ENCODE data around the gene TRIM49D2.
"Not testable (repeated sequence)": the region's sequence is repeated elsewhere in the genome, so short reads cannot be mapped to it uniquely, and the experiment has no call there.

The TRIM49D2 gene, protein sequence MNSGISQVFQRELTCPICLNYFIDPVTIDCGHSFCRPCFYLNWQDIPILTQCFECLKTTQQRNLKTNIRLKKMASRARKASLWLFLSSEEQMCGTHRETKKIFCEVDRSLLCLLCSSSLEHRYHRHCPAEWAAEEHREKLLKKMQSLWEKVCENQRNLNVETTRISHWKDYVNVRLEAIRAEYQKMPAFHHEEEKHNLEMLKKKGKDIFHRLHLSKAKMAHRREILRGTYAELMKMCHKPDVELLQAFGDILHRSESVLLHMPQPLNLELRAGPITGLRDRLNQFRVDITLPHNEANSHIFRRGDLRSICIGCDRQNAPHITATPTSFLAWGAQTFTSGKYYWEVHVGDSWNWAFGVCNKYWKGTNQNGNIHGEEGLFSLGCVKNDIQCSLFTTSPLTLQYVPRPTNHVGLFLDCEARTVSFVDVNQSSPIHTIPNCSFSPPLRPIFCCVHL

DNA sequence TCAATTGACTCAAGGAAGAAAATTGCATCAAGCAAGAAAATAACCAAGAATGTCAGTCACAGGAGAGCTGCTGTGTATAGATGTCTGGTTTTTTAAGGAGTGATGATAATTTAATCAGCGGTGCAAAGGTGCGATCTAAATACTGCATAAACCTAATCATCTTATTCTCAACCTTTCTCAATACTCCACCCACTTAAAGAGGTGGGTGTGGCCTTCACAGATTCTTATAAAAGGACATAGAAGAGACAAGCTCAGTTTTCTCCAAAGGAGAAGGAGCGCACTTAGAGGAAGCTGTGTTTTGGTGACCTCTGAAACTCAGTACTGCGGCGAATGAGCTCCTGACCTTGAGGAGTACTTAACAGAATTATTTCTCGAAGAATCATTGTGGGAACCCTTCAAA, at the start of gene TRIM49D2:
TSS of gene TRIM49D2 (plus strand) at position 301 of the 400 bp plus-strand sequence. CDS start 2,698 bp downstream, outside the sequence.
- not testable (repeated sequence) for H3K9me3 ChIP-seq (ENCODE audit: control insufficient read depth in 1 of 2, low read length in 2 of 2); H3K27ac ChIP-seq (ENCODE audit: low read depth, low read length); H3K27me3 ChIP-seq (ENCODE audit: control insufficient read depth in 1 of 2, insufficient read depth in 2 of 2, low read length in 2 of 2); H3K4me1 ChIP-seq (ENCODE audit: control insufficient read depth in 1 of 2, insufficient read depth in 2 of 2, low read length in 2 of 2); H3K36me3 ChIP-seq (ENCODE audit: control insufficient read depth in 1 of 2, insufficient read depth in 2 of 2, low read length in 2 of 2); H3K4me3 ChIP-seq (ENCODE audit: low read depth in 1 of 2, low read length in 2 of 2); H3K9ac ChIP-seq (ENCODE audit: low read depth in 1 of 2, low read length in 2 of 2)

GRCh38 chr11:89877511-89877910, 46.4 kb upstream of the TRIM49D2 start:
- not testable (repeated sequence) for H3K9ac ChIP-seq (ENCODE audit: low read depth in 1 of 2, low read length in 2 of 2); H3K27me3 ChIP-seq (ENCODE audit: control insufficient read depth in 1 of 2, insufficient read depth in 2 of 2, low read length in 2 of 2)

GRCh38 chr11:89893245-89893644, 30.6 kb upstream of the TRIM49D2 start:
- not testable (repeated sequence) for H3K9me3 ChIP-seq (ENCODE audit: control insufficient read depth in 1 of 2, low read length in 2 of 2); H3K4me1 ChIP-seq (ENCODE audit: control insufficient read depth in 1 of 2, insufficient read depth in 2 of 2, low read length in 2 of 2); H3K27ac ChIP-seq (ENCODE audit: low read depth, low read length); H3K27me3 ChIP-seq (ENCODE audit: control insufficient read depth in 1 of 2, insufficient read depth in 2 of 2, low read length in 2 of 2); H3K36me3 ChIP-seq (ENCODE audit: control insufficient read depth in 1 of 2, insufficient read depth in 2 of 2, low read length in 2 of 2); H3K9ac ChIP-seq (ENCODE audit: low read depth in 1 of 2, low read length in 2 of 2); H3K4me3 ChIP-seq (ENCODE audit: low read depth in 1 of 2, low read length in 2 of 2)

More at GRCh38 chr11:89877511-89877910, 46.4 kb upstream of the TRIM49D2 start:
- not testable (repeated sequence) for H3K27ac ChIP-seq (ENCODE audit: low read depth, low read length); H3K4me1 ChIP-seq (ENCODE audit: control insufficient read depth in 1 of 2, insufficient read depth in 2 of 2, low read length in 2 of 2); H3K36me3 ChIP-seq (ENCODE audit: control insufficient read depth in 1 of 2, insufficient read depth in 2 of 2, low read length in 2 of 2); H3K4me3 ChIP-seq (ENCODE audit: low read depth in 1 of 2, low read length in 2 of 2); H3K9me3 ChIP-seq (ENCODE audit: control insufficient read depth in 1 of 2, low read length in 2 of 2)

DNA sequence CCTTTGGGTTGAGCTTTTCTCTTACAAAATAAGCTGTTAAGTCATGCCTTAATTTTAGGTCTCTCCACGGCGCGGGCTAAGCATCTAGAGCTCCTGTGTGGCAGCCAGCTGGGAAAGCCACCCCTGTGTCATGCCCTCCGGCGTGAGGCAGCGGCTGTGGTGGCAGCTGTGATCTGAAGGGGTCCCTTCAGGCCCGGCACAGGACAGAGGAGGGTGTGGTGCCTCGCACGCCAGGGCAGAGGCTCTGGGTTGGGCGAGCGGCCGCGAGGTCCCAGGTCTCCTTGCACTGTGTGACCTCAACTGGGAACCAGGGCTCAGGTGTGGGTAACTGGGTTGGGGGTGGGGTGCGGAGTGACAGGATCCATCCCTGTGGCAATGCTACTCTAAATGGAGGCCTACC, 23.1 kb upstream of the TRIM49D2 start:
- H3K27me3 ChIP-seq (ENCODE audit: control insufficient read depth in 1 of 2, insufficient read depth in 2 of 2, low read length in 2 of 2); H3K27ac ChIP-seq (ENCODE audit: low read depth, low read length); H3K9me3 ChIP-seq (ENCODE audit: control insufficient read depth in 1 of 2, low read length in 2 of 2); H3K9ac ChIP-seq (ENCODE audit: low read depth in 1 of 2, low read length in 2 of 2); H3K36me3 ChIP-seq (ENCODE audit: control insufficient read depth in 1 of 2, insufficient read depth in 2 of 2, low read length in 2 of 2); H3K4me1 ChIP-seq (ENCODE audit: control insufficient read depth in 1 of 2, insufficient read depth in 2 of 2, low read length in 2 of 2); H3K4me3 ChIP-seq (ENCODE audit: low read depth in 1 of 2, low read length in 2 of 2): not testable (repeated sequence)

DNA sequence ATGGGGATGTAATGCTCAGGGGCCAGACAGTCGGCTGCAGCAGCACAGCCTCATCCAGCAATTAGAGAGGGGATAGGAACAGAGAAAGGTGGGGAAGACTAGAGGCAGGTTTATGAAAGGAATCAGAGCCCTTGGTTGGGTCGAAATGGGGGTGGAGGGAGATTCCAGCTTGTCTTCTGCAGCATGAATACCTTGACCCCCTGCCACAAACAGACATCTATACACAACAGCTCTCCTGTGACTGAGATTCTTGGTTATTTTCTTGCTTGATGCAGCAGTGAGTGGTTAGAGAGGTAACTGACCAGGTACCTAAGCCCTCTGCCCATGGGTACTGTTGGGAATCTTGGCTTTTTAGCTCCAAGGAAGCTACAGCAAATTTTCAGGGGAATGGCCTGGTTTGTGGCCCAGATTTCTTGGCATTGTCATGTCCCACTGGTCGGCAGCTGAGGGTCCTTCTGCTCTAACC, 1.6 kb upstream of the TRIM49D2 start, which contains the start of gene TRIM49D1:
TSS of gene TRIM49D1 (minus strand) at position 51 of the 466 bp plus-strand sequence. CDS start 4,535 bp downstream, outside the sequence.
- Histone ChIP-seq H3K27ac (ENCODE audit: low read depth, low read length) (no peak within 1 kb of the TSS), H3K9me3 (ENCODE audit: control insufficient read depth in 1 of 2, low read length in 2 of 2) (no peaks in the 10 kb centered on the region), H3K4me3 (ENCODE audit: low read depth in 1 of 2, low read length in 2 of 2) (no peak within 1 kb of the TSS), H3K27me3 (ENCODE audit: control insufficient read depth in 1 of 2, insufficient read depth in 2 of 2, low read length in 2 of 2) (no peaks in the 10 kb centered on the region), H3K4me1 (ENCODE audit: control insufficient read depth in 1 of 2, insufficient read depth in 2 of 2, low read length in 2 of 2) (no peaks in the 10 kb centered on the region), H3K36me3 (ENCODE audit: control insufficient read depth in 1 of 2, insufficient read depth in 2 of 2, low read length in 2 of 2) (no peaks in the 10 kb centered on the region), H3K9ac (ENCODE audit: low read depth in 1 of 2, low read length in 2 of 2) (no peak within 1 kb of the TSS)

- not testable (repeated sequence) for H3K27ac ChIP-seq (ENCODE audit: low read depth, low read length); H3K4me1 ChIP-seq (ENCODE audit: control insufficient read depth in 1 of 2, insufficient read depth in 2 of 2, low read length in 2 of 2); H3K9me3 ChIP-seq (ENCODE audit: control insufficient read depth in 1 of 2, low read length in 2 of 2); H3K9ac ChIP-seq (ENCODE audit: low read depth in 1 of 2, low read length in 2 of 2); H3K36me3 ChIP-seq (ENCODE audit: control insufficient read depth in 1 of 2, insufficient read depth in 2 of 2, low read length in 2 of 2); H3K27me3 ChIP-seq (ENCODE audit: control insufficient read depth in 1 of 2, insufficient read depth in 2 of 2, low read length in 2 of 2); H3K4me3 ChIP-seq (ENCODE audit: low read depth in 1 of 2, low read length in 2 of 2)
Measured at GRCh38 chr11:89960833-89961232, 37.0 kb downstream of the TRIM49D2 start.

- H3K9me3 ChIP-seq (ENCODE audit: control insufficient read depth in 1 of 2, low read length in 2 of 2); H3K36me3 ChIP-seq (ENCODE audit: control insufficient read depth in 1 of 2, insufficient read depth in 2 of 2, low read length in 2 of 2); H3K4me1 ChIP-seq (ENCODE audit: control insufficient read depth in 1 of 2, insufficient read depth in 2 of 2, low read length in 2 of 2); H3K9ac ChIP-seq (ENCODE audit: low read depth in 1 of 2, low read length in 2 of 2); H3K27ac ChIP-seq (ENCODE audit: low read depth, low read length); H3K4me3 ChIP-seq (ENCODE audit: low read depth in 1 of 2, low read length in 2 of 2); H3K27me3 ChIP-seq (ENCODE audit: control insufficient read depth in 1 of 2, insufficient read depth in 2 of 2, low read length in 2 of 2): not testable (repeated sequence)
Measured at GRCh38 chr11:89965737-89966136, 41.9 kb downstream of the TRIM49D2 start, which contains the start of gene TRIM64. TSS of gene TRIM64 (plus strand) at chr11:89966037. CDS start at chr11:89968504, 2,467 bp downstream.

All from duodenal mucosa (tissue), 2 donors.